GM18861 (cell line): ENCODE measurements around the gene KRT34.
"Not testable (repeated sequence)": the region's sequence is repeated elsewhere in the genome, so short reads cannot be mapped to it uniquely, and the experiment has no call there.

Experiments used
- ATAC-seq: cut with Tn5 transposase; IDR thresholded peaks from one replicate; pipeline ENCODE4 v1.9.1; 2021; ENCODE audit not compliant: unreplicated experiment

KRT34 gene

DNA sequence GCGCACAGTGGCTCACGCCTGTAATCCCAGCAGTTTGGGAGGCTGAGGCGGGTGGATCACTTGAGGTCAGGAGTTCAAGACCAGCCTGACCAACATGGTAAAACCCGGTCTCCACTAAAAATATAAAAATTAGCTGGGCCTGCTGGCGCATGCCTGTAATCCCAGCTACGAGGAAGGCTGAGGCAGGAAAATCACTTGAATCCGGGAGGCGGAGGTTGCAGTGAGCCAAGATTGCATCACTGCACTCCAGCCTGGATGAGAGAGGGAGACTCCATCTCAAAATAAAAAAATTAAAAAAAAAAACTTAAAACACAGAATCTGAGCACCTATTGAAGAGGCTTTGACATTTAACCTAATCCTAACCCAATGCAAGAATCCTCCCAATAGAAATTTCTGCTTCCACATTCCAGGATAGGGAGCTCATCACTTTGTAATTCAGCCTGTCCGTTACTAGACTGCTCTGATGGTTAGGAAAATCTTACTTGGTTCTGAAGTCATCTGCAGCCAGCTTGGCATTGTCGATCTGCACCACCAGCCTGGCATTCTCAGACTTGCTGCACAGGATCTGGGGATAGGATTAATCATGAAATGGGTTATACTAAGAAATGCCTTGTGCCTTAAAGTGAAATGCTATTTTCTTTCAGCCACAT lies 14.6 kb downstream of the KRT34 start:
- no peak for ATAC-seq

DNA sequence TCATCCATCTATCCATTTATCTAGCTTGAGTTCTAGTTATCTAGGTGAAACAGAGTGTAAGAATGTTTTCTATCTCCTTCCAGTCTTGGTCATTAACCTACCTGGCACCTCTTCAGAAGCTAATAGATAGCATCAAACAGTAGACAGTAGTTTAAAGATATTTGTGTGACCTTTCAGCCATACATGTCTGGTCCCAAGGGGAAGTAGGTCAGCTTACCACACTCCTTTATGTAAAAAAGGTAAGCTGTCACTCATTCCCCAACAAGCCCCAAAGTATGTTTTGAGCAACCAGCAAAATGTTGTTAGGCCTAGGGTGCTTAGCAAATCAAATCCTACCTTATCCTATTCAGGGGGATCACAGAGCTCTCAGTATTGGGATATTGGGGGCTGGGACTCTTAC lies 16.0 kb downstream of the KRT34 start:
- ATAC-seq, result no peak

GRCh38 chr17:41363881-41364280 lies 18.2 kb downstream of the KRT34 start:
- ATAC-seq, result no peak

DNA sequence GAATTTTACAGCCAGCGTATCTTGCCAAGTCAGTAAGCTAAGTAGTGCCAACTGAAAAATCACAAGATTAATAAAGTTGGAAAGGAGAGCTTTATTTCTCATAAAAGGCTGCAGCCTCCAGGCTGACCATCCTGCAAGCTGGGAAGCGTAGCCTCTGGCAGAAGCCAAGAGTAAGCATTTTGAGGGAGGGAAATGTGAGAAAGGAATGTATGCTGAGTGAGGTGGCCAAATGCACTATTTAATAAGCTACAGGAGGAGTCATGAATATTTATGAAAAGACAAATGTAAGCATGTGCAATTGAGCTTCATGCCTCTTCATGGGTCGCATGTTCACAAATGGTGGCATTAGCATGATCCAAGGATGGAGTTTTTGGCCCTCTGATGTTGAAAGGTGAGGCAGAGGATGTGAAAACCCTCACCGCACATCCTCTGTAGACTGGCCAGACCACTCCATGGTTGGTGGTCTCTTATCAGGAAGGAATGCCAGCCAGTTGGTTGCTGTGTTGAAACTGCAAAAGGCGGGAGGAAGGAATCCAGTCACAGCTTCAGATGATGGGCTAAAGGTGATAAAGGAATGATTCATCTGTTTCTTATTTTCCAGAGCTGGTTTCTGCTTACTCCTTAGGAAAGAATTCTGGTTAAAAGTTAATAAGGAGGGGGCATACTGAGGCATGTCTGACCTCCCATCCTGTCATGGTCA lies 21.7 kb downstream of the KRT34 start:
- no peak for ATAC-seq

- ATAC-seq, result no peak
Observed at GRCh38 chr17:41354536-41354935, 27.6 kb downstream of the KRT34 start.

DNA sequence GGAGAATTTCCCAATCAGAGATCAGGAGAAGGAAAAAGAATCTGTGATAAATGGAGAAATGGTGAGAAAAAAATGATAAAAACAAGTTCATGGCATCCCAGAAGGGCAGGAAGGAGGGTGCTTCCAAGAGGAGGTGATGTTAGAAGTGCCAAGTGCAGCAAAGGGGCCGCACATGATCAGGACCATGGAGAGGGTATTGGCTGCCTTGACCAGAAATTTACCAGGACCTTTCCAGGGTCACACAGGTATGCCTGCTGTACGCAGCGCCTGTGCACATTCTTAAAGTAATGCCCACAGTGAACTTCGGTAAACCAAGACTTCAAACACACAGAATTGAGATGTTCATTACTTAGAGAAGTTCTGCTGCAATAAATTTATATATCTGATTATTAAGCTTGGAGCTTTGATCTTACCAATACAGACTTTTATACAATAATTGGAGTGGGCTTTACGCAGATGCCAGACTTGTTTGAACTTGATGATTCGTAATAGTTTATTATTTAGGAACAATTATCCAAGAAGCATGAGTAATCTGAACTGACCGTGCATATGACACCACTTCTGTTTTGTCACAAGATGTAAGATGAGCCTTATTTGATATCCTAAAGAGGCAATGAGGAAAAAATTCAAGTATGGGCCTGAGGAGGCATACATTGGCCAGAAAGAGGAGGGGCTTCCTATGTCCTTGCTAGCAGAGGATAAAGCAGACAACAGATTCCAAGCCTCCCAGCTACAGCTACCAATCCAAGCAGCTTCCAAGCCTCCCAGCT lies 29.3 kb downstream of the KRT34 start:
- no peak for ATAC-seq

DNA sequence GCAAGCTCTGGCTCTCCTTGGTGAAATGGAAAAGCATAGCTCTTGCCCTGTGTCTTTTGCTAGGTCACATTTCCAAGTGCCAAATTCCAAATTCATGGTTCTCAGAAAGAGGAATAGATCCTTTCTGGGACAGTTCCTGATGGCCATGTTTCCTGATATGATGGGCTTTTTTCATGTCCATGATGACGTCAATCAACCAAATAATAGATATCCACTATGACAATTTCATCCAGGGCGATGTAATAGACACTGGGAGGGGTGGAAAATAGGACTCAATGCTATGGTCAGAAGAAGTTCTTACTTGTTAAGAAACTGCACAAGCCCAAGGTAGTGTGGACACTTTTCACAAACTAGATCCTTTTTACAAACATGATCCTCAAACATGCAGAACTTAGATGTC lies 30.9 kb downstream of the KRT34 start:
- no peak for ATAC-seq

GRCh38 chr17:41350381-41350878 lies 31.7 kb downstream of the KRT34 start, which contains the start of gene KRT33A:
TSS of gene KRT33A (minus strand) at chr17:41350828. CDS start at chr17:41350767, 61 bp downstream.
- ATAC-seq, result not testable (repeated sequence)

DNA sequence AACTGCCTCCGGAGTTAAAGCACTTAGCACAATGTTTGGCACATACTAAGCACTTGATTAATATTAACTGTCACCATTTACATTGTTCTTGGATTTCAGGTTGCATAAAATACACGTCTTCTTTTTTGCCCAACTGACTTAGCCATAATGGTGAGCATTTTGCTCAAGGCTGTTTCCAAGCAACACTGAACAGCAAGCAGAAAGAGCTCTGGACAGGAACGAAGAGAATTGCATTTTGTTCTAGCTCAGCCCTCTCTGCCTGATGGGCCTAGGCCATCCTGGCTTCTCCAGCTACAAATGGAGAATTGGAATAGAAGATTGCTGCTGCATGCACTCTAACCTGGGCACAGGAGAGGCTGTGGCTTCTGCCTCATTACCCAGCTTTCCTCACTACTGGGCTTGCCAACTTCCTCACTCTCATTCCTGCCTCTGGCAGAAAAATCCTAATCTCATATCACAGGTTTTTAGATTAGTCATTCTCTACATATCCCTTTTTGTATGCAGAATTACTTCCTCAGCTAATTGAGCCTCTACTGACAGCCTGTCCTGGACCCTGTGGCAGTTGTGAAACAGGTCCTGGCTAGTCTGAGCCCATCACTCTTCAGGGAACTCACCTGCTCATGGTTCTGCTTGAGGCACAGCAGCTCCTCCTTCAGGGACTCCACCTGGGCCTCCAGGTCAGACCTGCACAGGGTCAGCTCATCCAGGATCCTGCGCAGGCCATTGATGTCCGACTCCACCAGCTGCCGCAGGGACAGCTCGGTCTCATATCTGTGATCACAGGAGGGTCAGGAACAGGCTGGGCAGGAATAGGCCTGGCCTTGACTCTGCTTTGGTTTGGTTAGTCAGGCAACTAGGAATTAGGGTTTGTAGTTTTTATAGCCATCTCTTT lies 34.0 kb downstream of the KRT34 start:
- no peak for ATAC-seq

- ATAC-seq, result not testable (repeated sequence)
Observed at GRCh38 chr17:41346421-41346820, 35.7 kb downstream of the KRT34 start.

DNA sequence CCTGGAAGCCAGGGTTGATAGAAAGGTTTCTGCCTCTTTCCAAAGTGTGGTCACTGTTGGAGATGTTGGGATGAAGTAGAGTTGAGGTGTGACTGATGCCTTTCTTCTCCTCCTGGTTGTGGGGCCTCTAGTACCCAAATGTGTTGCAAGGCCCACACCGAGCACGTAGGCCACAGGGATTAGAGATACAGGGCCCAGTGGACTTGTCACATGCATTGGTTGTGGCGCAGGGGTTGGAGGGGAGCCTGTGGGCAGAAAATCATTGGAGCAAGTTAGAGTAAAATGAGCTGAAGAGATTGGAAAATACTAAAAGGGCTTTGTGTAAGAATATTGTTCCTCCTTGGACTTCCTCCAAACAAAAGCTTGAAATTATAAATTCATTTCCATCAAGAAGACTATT lies 36.1 kb downstream of the KRT34 start:
- ATAC-seq, result no peak

- no peak for ATAC-seq
Observed at GRCh38 chr17:41343029-41343428, 39.1 kb downstream of the KRT34 start.

DNA sequence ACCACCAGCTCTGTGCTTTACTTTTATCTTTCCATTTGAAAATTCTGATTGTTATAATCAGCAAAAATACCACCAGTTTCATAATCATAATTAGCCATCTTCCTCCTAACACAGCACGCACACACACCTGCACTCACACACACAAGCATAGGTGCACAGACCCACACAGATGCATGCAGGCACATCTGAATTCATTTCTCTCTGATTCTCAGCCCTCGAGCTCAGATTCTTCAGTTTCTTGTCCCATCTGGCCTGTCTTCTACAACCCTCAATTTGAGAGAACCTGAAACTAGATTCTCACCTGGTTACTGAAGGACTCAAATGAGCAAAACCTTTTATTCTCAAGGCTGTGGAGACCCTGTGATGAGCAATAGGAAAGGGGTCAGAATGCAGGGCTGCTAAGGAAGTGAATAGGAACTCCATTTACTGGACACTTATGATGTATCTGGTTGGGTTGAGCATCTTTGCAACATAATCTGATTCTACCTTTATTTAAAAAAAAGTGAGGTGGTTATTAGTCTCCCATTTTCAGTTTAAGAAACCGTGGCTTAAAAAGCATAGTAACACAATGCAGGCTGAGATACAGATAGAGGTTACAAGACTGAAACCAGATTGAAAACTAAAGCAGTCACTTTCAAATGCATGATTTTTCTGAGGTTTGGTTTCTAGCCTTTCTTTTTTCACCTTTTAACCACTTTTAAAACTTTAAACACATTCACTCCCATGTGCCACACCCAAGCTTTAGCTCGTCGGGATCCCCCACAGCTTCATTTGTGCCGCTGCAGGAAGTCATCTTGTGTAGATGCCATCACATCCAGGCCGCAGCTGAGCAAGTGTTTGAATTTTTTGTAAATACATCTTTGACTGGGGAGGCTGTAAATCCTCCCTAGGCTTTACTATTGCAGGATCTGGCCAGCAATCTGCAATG lies 40.9 kb downstream of the KRT34 start:
- ATAC-seq, result peak; percentile 20

- ATAC-seq, result peak; percentile 31
Observed at GRCh38 chr17:41340494-41340893, 41.6 kb downstream of the KRT34 start.

- ATAC-seq, result no peak
Observed at GRCh38 chr17:41339571-41340172, 42.4 kb downstream of the KRT34 start.

DNA sequence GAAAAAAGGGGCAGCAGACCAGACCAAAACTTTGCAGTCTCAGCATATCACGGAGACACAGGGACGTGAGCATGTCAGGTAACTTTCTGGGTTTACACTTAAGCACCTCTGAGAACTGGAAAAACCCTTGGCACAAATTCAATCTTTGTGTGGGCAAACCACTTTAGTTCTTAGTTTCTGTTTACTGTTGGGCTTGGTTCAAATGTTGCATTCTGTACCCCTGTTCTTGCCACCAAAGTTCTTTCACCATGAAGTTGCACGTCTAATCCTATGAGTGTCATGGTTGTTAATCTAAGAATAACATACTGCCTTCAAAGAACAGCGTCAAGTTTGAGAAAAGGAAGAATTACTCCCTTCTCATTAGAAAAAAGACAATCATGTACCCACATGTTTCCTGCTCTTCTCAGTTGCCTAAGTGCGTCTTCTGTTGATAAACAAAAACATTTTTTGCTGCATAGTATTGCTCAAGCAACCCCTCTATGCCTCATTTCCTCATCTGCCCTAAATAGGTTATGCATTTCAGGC lies 43.1 kb downstream of the KRT34 start:
- peak; percentile 37 for ATAC-seq

DNA sequence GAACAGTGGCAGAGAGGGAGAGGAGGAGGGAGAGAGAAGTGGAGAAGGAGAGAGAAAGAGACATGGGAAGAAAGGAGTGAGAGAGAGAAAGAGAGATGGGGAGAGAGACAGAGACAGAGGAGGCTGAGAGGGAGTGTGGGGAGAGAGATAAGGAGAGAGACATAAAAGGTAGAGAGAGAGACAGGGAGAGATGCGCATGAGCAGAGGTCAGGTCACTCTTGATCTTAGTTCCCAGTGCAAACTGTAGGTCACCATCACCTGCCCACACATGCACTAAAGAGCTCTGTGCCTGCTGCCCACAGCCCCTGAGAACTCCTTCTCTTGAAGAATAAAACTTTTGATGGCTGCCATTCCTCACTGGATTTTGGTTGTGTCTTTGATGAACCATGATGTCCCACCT lies 46.4 kb downstream of the KRT34 start:
- ATAC-seq, result no peak

DNA sequence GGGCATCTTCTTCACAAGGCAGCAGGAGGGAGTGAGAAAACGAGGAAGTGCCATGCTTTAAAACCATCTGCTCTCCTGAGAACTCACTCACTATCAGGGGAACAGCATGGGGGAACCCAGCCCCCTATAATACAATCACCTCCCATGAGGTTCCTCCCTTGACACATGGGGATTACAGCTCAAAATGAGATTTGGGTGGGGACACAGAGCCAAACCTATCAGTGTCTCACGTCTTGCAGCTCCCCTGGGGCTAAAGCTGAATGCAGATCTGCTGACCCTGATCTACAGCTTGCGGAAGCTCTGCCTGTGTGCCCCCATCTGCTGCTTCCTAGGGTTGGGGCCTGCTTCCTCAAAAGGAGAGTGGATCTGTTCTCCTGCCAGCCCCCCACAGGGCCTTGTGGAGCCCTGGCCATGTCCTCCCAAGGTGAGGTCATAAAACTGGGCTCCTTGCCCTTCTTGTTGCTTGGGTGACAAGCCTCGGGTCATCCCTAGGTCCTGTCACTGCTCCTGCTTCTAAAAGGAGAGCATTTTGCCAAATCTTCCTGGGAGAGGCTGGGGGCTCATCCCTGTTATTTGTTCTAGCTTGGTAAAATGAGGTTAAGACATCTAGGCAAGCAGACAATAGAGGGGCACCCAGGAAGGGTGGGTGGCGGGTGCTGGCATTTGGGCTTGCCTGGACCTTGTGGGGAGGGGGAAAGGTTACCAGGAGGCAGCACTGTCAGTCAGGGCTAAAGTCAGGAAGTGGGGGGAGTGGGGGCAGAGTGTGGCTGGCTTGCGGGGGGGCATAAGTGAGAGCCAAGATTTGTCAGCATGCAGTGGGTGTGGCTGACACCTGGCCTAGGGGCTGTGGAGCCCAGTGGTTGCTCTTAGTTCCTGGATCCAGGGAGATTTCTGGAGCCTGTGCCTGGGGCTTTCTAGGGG lies 47.5 kb downstream of the KRT34 start:
- ATAC-seq, result no peak
